HG03159 (cell line): ENCODE results near the gene MTSS2.

Experiments used
- ATAC-seq: cut with Tn5 transposase; IDR thresholded peaks from one replicate; pipeline ENCODE4 v1.9.1; 2021; ENCODE audit warnings: mild to moderate bottlenecking, moderate library complexity; ENCODE audit not compliant: unreplicated experiment

The MTSS2 gene

GRCh38 chr16:70714581-70715054, 28.8 kb upstream of the MTSS2 start:
- no peak for ATAC-seq

GRCh38 chr16:70713824-70714223, 28.0 kb upstream of the MTSS2 start:
- no peak for ATAC-seq

GRCh38 chr16:70713342-70713741, 27.5 kb upstream of the MTSS2 start:
- no peak for ATAC-seq

- ATAC-seq: no peak
Observed at GRCh38 chr16:70712942-70713341, 27.1 kb upstream of the MTSS2 start.

- no peak for ATAC-seq
Observed at GRCh38 chr16:70712359-70712758, 26.5 kb upstream of the MTSS2 start.

- ATAC-seq: no peak
Observed at GRCh38 chr16:70711211-70712031, 25.6 kb upstream of the MTSS2 start.

- no peak for ATAC-seq
Observed at GRCh38 chr16:70710422-70711210, 24.8 kb upstream of the MTSS2 start.

GRCh38 chr16:70709942-70710341, 24.1 kb upstream of the MTSS2 start:
- ATAC-seq: no peak

GRCh38 chr16:70709457-70709856, 23.6 kb upstream of the MTSS2 start:
- ATAC-seq: no peak

GRCh38 chr16:70708366-70709246, 22.8 kb upstream of the MTSS2 start:
- ATAC-seq: no peak

GRCh38 chr16:70706948-70707465, 21.2 kb upstream of the MTSS2 start:
- no peak for ATAC-seq

- ATAC-seq: no peak
Observed at GRCh38 chr16:70705056-70705455, 19.2 kb upstream of the MTSS2 start.

GRCh38 chr16:70704586-70704985, 18.7 kb upstream of the MTSS2 start:
- no peak for ATAC-seq

- ATAC-seq: no peak
Observed at GRCh38 chr16:70703835-70704381, 18.1 kb upstream of the MTSS2 start.

- ATAC-seq: no peak
Observed at GRCh38 chr16:70703041-70703834, 17.4 kb upstream of the MTSS2 start.

- ATAC-seq: no peak
Observed at GRCh38 chr16:70702624-70703023, 16.8 kb upstream of the MTSS2 start.

GRCh38 chr16:70701998-70702397, 16.1 kb upstream of the MTSS2 start:
- ATAC-seq: no peak

GRCh38 chr16:70701596-70701995, 15.7 kb upstream of the MTSS2 start:
- no peak for ATAC-seq

GRCh38 chr16:70701036-70701435, 15.2 kb upstream of the MTSS2 start:
- no peak for ATAC-seq
